Measurements from ENCODE around the gene NAA80.

DNA sequence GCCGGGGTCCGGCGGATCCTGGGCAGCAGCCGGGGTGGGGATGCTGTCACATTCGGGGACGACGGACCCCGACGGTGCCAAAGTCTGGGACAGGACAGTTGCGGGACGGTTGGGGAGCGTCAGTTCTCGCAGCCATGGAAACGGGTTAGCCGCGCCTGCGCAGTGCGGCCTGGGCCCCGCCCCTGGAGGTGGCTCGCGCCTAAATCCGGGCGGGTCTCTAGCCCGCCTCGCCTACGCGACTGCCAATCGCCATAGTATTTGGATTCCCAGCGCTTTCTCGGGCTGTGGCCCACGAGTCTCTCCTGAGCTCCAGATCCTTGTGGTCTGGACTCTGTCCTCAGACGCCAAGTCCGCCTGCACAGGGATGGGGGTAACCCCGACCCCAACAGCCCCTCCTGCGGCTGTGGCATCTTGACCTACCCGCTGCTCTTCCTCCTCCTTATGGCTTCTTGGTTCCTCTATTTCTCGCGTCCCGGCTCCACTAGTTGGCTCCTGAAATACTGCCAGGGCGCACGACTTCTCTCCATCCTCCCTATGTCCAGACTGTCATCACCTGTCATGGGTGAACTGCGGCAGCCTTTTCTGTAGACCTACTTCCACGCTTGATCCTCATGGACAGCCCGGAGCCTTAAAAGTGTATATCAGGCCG lies 46.5 kb upstream of the NAA80 start, which contains the start of gene ZMYND10:
- TF ChIP-seq, protein P1, sequence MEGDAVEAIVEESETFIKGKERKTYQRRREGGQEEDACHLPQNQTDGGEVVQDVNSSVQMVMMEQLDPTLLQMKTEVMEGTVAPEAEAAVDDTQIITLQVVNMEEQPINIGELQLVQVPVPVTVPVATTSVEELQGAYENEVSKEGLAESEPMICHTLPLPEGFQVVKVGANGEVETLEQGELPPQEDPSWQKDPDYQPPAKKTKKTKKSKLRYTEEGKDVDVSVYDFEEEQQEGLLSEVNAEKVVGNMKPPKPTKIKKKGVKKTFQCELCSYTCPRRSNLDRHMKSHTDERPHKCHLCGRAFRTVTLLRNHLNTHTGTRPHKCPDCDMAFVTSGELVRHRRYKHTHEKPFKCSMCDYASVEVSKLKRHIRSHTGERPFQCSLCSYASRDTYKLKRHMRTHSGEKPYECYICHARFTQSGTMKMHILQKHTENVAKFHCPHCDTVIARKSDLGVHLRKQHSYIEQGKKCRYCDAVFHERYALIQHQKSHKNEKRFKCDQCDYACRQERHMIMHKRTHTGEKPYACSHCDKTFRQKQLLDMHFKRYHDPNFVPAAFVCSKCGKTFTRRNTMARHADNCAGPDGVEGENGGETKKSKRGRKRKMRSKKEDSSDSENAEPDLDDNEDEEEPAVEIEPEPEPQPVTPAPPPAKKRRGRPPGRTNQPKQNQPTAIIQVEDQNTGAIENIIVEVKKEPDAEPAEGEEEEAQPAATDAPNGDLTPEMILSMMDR (conservative IDR thresholded peaks at IDR 0.05; ENCODE audit: low read length): no peak
- no peak for TF ChIP-seq EZH2phosphoT487 (IDR thresholded peaks at IDR 0.05; ENCODE audit: borderline replicate concordance)

Measured in Loucy (cell line).